K562 (cell line): Measurements from ENCODE around the gene CPNE8. TPM values are rescaled to one million over a fixed set of nuclear protein-coding genes. Genes with fewer than 3 reads are reported as not detected.

Source experiments
- ATAC-seq: fragments of 200-7000 bp; cut with Tn5 transposase; 3 replicates; pipeline ENCODE4 v1.9.1; 2020; ENCODE audit warnings: moderate library complexity
- BruUV-seq: library from RNA; stranded (reverse); fragments of 400-500 nt; replicated peaks from 2 replicates; lab custom pipeline; 2021; lab: Mats Ljungman, UMichigan
- CTCF ChIA-PET: fragments of 300-600 bp; formaldehyde crosslinking; extraction: SDS; loops from one replicate; lab custom pipeline; 2021; ENCODE audit warnings: low intra/inter-chr PET ratio; lab: Yijun Ruan, JAX
- POLR2A ChIA-PET: fragments of 300-600, 350-650 bp; sonication (Branson Sonifier 250); formaldehyde crosslinking; extraction: SDS; loops from one replicate; lab custom pipeline; 2021; ENCODE audit warnings: antibody characterized with exemption, inconsistent platforms; lab: Yijun Ruan, JAX
- DNase-seq, 4 experiments: peaks; one replicate each; pipeline versions ENCODE4 v3.0.0 to v3.0.0-alpha.2; 2011 to 2018; ENCODE audit warnings: low spot score in 3 of 4, mixed read lengths in 3 of 4; ENCODE audit errors: extremely low read depth in 1 of 4
- FAIRE-seq: peaks from 2 replicates; lab custom pipeline; 2011; peaks lifted over from hg19 to GRCh38; lab: Jason Lieb, UNC
- H2AFZ ChIP-seq: 2 replicates; pipeline ENCODE4 v1.6.0; 2011; ENCODE audit warnings: low read depth, low read length, control low read depth, inconsistent platforms
- H3K27ac ChIP-seq: fragments of 200-600 bp; 3 replicates; pipeline ENCODE4 v1.8.0; 2011; ENCODE audit warnings: low read depth, mild to moderate bottlenecking, control low read depth, inconsistent platforms, low read length, moderate library complexity, mixed read lengths; ENCODE audit errors: extremely low read depth
- H3K27me3 ChIP-seq, 2 experiments: fragments of 300-600 bp in 1 of 2; 2 replicates in 1 of 2; 3 replicates in 1 of 2; pipeline versions ENCODE4 v1.6.0 to v1.8.0; 2011; ENCODE audit warnings: inconsistent platforms in 2 of 2, low read length in 2 of 2, mild to moderate bottlenecking in 1 of 2, mixed read lengths in 1 of 2, moderate library complexity in 1 of 2; ENCODE audit not compliant: control insufficient read depth in 2 of 2, insufficient read depth in 2 of 2
- H3K36me3 ChIP-seq: fragments of 300-600 bp; 3 replicates; pipeline ENCODE4 v1.8.0; 2011; ENCODE audit warnings: mild to moderate bottlenecking, low read length, inconsistent platforms; ENCODE audit not compliant: control insufficient read depth, insufficient read depth
- H3K4me1 ChIP-seq, 2 experiments: fragments of 200-600 bp in 1 of 2; replicated peaks in 1 of 2; 2 replicates in 1 of 2; 3 replicates in 1 of 2; pipeline versions ENCODE4 v1.5.1 to v1.8.0; 2011; ENCODE audit warnings: inconsistent platforms in 2 of 2, low read length in 2 of 2, mild to moderate bottlenecking in 1 of 2, mixed read lengths in 1 of 2, moderate library complexity in 1 of 2; ENCODE audit not compliant: control insufficient read depth in 2 of 2, insufficient read depth in 2 of 2
- H3K4me2 ChIP-seq: 2 replicates; pipeline ENCODE4 v1.6.1; 2011; ENCODE audit warnings: low read length, control low read depth, inconsistent platforms, mixed read lengths; ENCODE audit not compliant: insufficient read depth
- H3K4me3 ChIP-seq: fragments of 200-600 bp; sonication (generic), shearing (Covaris generic); 2 replicates; pipeline ENCODE4 v1.5.1; 2016; ENCODE audit warnings: control low read depth, inconsistent platforms
- H3K79me2 ChIP-seq: fragments of 200-600 bp; 3 replicates; pipeline ENCODE4 v1.8.0; 2011; ENCODE audit warnings: low read length, inconsistent platforms; ENCODE audit not compliant: control insufficient read depth, insufficient read depth
- H3K9ac ChIP-seq, 2 experiments: 2 replicates each; pipeline versions ENCODE4 v1.6.0 to v1.6.1; 2011; ENCODE audit warnings: low read depth in 2 of 2, low read length in 2 of 2, control low read depth in 1 of 2, inconsistent platforms in 1 of 2, mild to moderate bottlenecking in 1 of 2, mixed read lengths in 1 of 2; ENCODE audit not compliant: insufficient read depth in 1 of 2
- H3K9me1 ChIP-seq: one replicate; pipeline ENCODE4 v1.6.0; 2011; ENCODE audit warnings: inconsistent platforms, mild to moderate bottlenecking, low read length, moderate library complexity; ENCODE audit not compliant: control insufficient read depth, insufficient read depth
- H3K9me3 ChIP-seq: replicated peaks from 2 replicates; pipeline ENCODE4 v1.5.1; 2011; ENCODE audit warnings: low read depth, low read length, inconsistent platforms; ENCODE audit not compliant: control insufficient read depth, insufficient read depth
- H4K20me1 ChIP-seq: replicated peaks from 2 replicates; pipeline ENCODE4 v1.6.1; 2011; ENCODE audit warnings: low read length, inconsistent platforms, mixed read lengths; ENCODE audit not compliant: control insufficient read depth, insufficient read depth
- CTCF ChIP-seq, 3 experiments: IDR thresholded peaks in 2 of 3; conservative IDR thresholded peaks in 1 of 3; 2 replicates each; pipeline ENCODE4 v1.5.1; 2011 to 2012; ENCODE audit warnings: low read length in 3 of 3, mild to moderate bottlenecking in 3 of 3, control low read depth in 2 of 3, improper control_type of control experiment in 1 of 3, inconsistent platforms in 1 of 3, low read depth in 1 of 3, mixed read lengths in 1 of 3, moderate library complexity in 1 of 3; ENCODE audit not compliant: insufficient read depth in 2 of 3
- NR4A1 ChIP-seq, 2 experiments: fragments of 250-450 bp in 1 of 2; fragments of 450-650 bp in 1 of 2; sonication (Bioruptor Pico) in 1 of 2; IDR thresholded peaks; 2 replicates each; pipeline versions ENCODE4 v1.4.0 to v1.6.1; 2016 to 2020; ENCODE audit warnings: mild to moderate bottlenecking in 2 of 2, missing compliant biosample characterization in 1 of 2, missing genetic modification characterization in 1 of 2, moderate library complexity in 1 of 2
- RAD21 ChIP-seq, 2 experiments: fragments of 250-450 bp in 1 of 2; fragments of 450-650 bp in 1 of 2; sonication (Bioruptor Pico) in 1 of 2; formaldehyde crosslinking in 1 of 2; IDR thresholded peaks in 1 of 2; conservative IDR thresholded peaks in 1 of 2; 2 replicates each; pipeline versions ENCODE4 v1.4.0 to v1.8.0; 2020 to 2022; ENCODE audit warnings: mild to moderate bottlenecking in 2 of 2, moderate library complexity in 1 of 2
- WGBS: fragments of 100-300 bp; shearing (Covaris generic); methylation state at CpG from one replicate; pipeline ENCODE4 v1.1.6; 2016; ENCODE audit warnings: low coverage, mixed read lengths; ENCODE audit not compliant: insufficient coverage; ENCODE audit errors: missing lambda C conversion rate; 5-methylcytosine and 5-hydroxymethylcytosine counted together
- in situ Hi-C: fragments of 300-500 bp; cut with MboI; formaldehyde crosslinking; loops from 4 replicates; pipeline ENCODE4 v1.15.0; 2018; ENCODE audit warnings: inconsistent platforms, mixed read lengths
- intact Hi-C: fragments of 100-400 bp; cut with micrococcal nuclease; formaldehyde crosslinking; loops from 2 replicates; pipeline ENCODE4 v1.14.2; 2022
- polyA plus RNA-seq, 8 experiments: library from polyadenylated mRNA; depleted of rRNA in 4 of 8; stranded (reverse) in 5 of 8; unstranded in 3 of 8; fragments of >200 nt; fragmentation: Nextera tagmentation in 2 of 8; fragmentation: Illumina TruSeq in 1 of 8; extraction: Ambion mirVana in 2 of 8; extraction: Trizol in 1 of 8; gene quantifications; 2 replicates each; pipeline versions ENCODE4 v1.2.1 to v1.2.3, GENCODE V29; 2011 to 2014; ENCODE audit warnings: inconsistent platforms in 1 of 8, missing spikeins in 1 of 8
- total RNA-seq, 7 experiments: library from RNA; depleted of rRNA in 6 of 7; stranded (reverse); fragments of >200 nt in 6 of 7; fragmentation: Illumina TruSeq in 2 of 7; extraction: Trizol in 2 of 7; gene quantifications; 2 replicates each; pipeline versions ENCODE4 v1.2.1 to v1.2.3, GENCODE V29; 2011 to 2021; ENCODE audit warnings: low replicate concordance in 1 of 7

The CPNE8 gene
- total and polyA plus RNA-seq, 9 of the 15 experiments (the other 6 are each of a cell fraction or from before 2014, with no cell fraction given): 2.4 to 7.0 (median 4.2) TPM

- Histone ChIP-seq H3K36me3 (no peaks in the 10 kb centered on the region; the same call in 2 of the 3 replicates), H3K4me2 (no peak overlapping the region), H3K9me1 (no peaks in the 10 kb centered on the region), H3K9me3 (no peaks in the 10 kb centered on the region), H2AFZ (no peak overlapping the region), H3K79me2 (no peaks in the 10 kb centered on the region), H3K27me3 (no peaks in the 10 kb centered on the region), H3K4me3 (no peak overlapping the region), H3K27ac (no peak overlapping the region), H3K4me1 (peaks cover 0 to 3% of the 10 kb centered on the region in 2 experiments; a peak in 2 of 5 replicates), H3K9ac (no peak overlapping the region), H4K20me1 (no peaks in the 10 kb centered on the region)
- CTCF ChIA-PET: no interaction called here
- DNase-seq (no peak), ATAC-seq (no peak), FAIRE-seq (no peak)
- no TSS peak for BruUV-seq
- intact Hi-C loops: loop anchor here (10.0 kb wide), 1 partner anchor 587 kb away; no protein-coding TSS in a partner anchor
- POLR2A ChIA-PET: no interaction called here
- WGBS: 0% methylated on average over 1 of the region's 1 CpG
- in situ Hi-C loops: no loop called here
- TF ChIP-seq RAD21 (CRISPR knock-in tag; conservative IDR thresholded peaks at IDR 0.05 in 1 of 2, IDR thresholded peaks at IDR 0.05 in 1 of 2) (peak in 1 of 2 experiments; percentile 39; a peak in 2 of 4 replicates), CTCF (IDR thresholded peaks at IDR 0.05 in 2 of 3, conservative IDR thresholded peaks at IDR 0.05 in 1 of 3; ENCODE audit: insufficient read depth in 2 of 3, low read depth in 1 of 3, low read length in 3 of 3) (peak in 1 of 3 experiments; percentile 18; a peak in 1 of 6 replicates), NR4A1 (CRISPR knock-in tag; IDR thresholded peaks at IDR 0.05) (no peak), NR4A1 (tag; IDR thresholded peaks at IDR 0.05) (no peak)
Measured at GRCh38 chr12:38911611-38912010, 6.2 kb upstream of the CPNE8 start.
